Left lung (tissue), 10 donors: Measurements from ENCODE around the gene UBAC2. TPM values are rescaled to one million over a fixed set of nuclear protein-coding genes. Genes with fewer than 3 reads are reported as not detected.

Source experiments
- ATAC-seq: fragments of 200-7000 bp; cut with Tn5 transposase; one replicate; pipeline ENCODE4 v1.9.1; 2020; ENCODE audit warnings: moderate library complexity
- DNase-seq, 4 donors: peaks; one replicate each; pipeline ENCODE4 v3.0.0-alpha.2; 2013 to 2020
- H3K27ac ChIP-seq, 2 donors: fragments of 200-600 bp; sonication (generic) in 1 of 2; one replicate each; pipeline versions ENCODE4 v1.5.0 to v1.8.0; 2020 to 2021
- H3K27me3 ChIP-seq, 2 donors: fragments of 200-600 bp; sonication (generic) in 1 of 2; one replicate each; pipeline versions ENCODE4 v1.5.0 to v1.8.0; 2020 to 2021
- H3K36me3 ChIP-seq, 2 donors: fragments of 200-600 bp; sonication (generic) in 1 of 2; one replicate each; pipeline versions ENCODE4 v1.5.0 to v1.8.0; 2020 to 2021
- H3K4me1 ChIP-seq, 2 donors: fragments of 200-600 bp; one replicate each; pipeline ENCODE4 v1.8.0; 2021
- H3K4me3 ChIP-seq, 2 donors: fragments of 200-600 bp; sonication (generic) in 1 of 2; one replicate each; pipeline versions ENCODE4 v1.5.0 to v1.8.0; 2020 to 2021; ENCODE audit warnings: mild to moderate bottlenecking in 1 of 2
- H3K9me3 ChIP-seq, 2 donors: fragments of 200-600 bp; sonication (generic) in 1 of 2; one replicate each; pipeline versions ENCODE4 v1.5.0 to v1.8.0; 2020 to 2021
- intact Hi-C, 2 donors: fragments of 100-400 bp; cut with DNase I; formaldehyde crosslinking; loops; one replicate each; pipeline versions ENCODE4 v1.11.2 to v1.14.2; 2022
- polyA plus RNA-seq, 6 donors: library from polyadenylated mRNA; unstranded; fragments of 120-200 nt; gene quantifications; one replicate each; pipeline ENCODE4 v1.2.1, GENCODE V29; 2013; ENCODE audit not compliant: insufficient read length in 6 of 6
- total RNA-seq, 2 donors: library from RNA; stranded (reverse); fragmentation: NEBNext Ultra II Directional; extraction: Animal tissue kit (Norgen Biotek cat#: 25700); gene quantifications; one replicate each; pipeline ENCODE4 v1.2.1, GENCODE V29; 2021
- TF ChIP-seq, protein P1 (sequence below), 2 donors: fragments of 200-600 bp; sonication (generic) in 1 of 2; IDR thresholded peaks; one replicate each; pipeline versions ENCODE4 v1.5.0 to v1.8.0; 2021; ENCODE audit warnings: antibody characterized with exemption in 2 of 2
- donor health status: DM: no; HTN: yes; CAD: no.
- donor health status: DM: no; HTN: no; CAD: no.

Gene UBAC2
- total and polyA plus RNA-seq, 8 donors, result 56.1 to 71.6 (median 66.4) TPM

- no peak for DNase-seq
- Histone ChIP-seq H3K4me1 (peaks cover 0 to 7% of the 10 kb centered on the region in 2 donors), H3K27me3 (no peaks in the 10 kb centered on the region), H3K9me3 (no peaks in the 10 kb centered on the region), H3K4me3 (no peak overlapping the region), H3K36me3 (peaks cover 0 to 71% of the 10 kb centered on the region in 2 donors), H3K27ac (no peak overlapping the region)
- TF ChIP-seq, protein P1, sequence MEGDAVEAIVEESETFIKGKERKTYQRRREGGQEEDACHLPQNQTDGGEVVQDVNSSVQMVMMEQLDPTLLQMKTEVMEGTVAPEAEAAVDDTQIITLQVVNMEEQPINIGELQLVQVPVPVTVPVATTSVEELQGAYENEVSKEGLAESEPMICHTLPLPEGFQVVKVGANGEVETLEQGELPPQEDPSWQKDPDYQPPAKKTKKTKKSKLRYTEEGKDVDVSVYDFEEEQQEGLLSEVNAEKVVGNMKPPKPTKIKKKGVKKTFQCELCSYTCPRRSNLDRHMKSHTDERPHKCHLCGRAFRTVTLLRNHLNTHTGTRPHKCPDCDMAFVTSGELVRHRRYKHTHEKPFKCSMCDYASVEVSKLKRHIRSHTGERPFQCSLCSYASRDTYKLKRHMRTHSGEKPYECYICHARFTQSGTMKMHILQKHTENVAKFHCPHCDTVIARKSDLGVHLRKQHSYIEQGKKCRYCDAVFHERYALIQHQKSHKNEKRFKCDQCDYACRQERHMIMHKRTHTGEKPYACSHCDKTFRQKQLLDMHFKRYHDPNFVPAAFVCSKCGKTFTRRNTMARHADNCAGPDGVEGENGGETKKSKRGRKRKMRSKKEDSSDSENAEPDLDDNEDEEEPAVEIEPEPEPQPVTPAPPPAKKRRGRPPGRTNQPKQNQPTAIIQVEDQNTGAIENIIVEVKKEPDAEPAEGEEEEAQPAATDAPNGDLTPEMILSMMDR (IDR thresholded peaks at IDR 0.05), result no peak
- intact Hi-C loops, result no loop called here
- ATAC-seq, result no peak
Measured at GRCh38 chr13:99342723-99343315, 142.2 kb downstream of the UBAC2 start.

GRCh38 chr13:99344610-99345208 lies 144.1 kb downstream of the UBAC2 start:
- TF ChIP-seq, protein P1 (IDR thresholded peaks at IDR 0.05), result no peak
- Histone ChIP-seq H3K36me3 (peaks cover 0 to 90% of the 10 kb centered on the region in 2 donors), H3K4me1 (peaks cover 0 to 7% of the 10 kb centered on the region in 2 donors), H3K9me3 (no peaks in the 10 kb centered on the region), H3K27ac (no peak overlapping the region), H3K27me3 (no peaks in the 10 kb centered on the region), H3K4me3 (no peak overlapping the region)
- DNase-seq (no peak), ATAC-seq (no peak)
- intact Hi-C loops, result no loop called here

DNA sequence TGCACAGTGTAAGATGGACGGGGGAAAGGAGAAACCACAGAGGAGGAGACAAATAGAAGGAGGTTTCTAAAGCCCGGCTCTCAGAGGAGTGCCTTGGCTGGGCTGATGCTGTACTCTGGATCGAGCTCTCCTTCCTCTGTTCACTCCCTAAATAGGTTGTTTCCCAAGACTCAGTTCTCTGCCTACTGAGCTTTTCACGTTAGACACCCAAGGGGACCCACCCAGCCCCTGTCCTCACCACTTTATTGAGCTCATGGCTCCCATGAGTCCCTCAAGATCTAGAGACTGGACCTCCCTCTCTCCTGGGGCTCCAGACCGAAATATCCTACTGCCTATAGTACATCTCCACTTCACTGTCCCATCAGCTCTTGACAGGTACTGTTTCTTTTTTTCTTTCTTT lies 144.7 kb downstream of the UBAC2 start:
- H3K4me1 ChIP-seq, result peaks cover 0 to 2% of the 10 kb centered on the region in 2 donors
- no peaks in the 10 kb centered on the region for H3K27me3 ChIP-seq
- TF ChIP-seq, protein P1 (IDR thresholded peaks at IDR 0.05), result no peak
- ATAC-seq (no peak), DNase-seq (no peak)
- intact Hi-C loops, result no loop called here
- H3K9me3 ChIP-seq, result no peaks in the 10 kb centered on the region
- H3K4me3 ChIP-seq, result no peak overlapping the region
- H3K36me3 ChIP-seq, result peaks cover 0 to 90% of the 10 kb centered on the region in 2 donors
- H3K27ac ChIP-seq, result no peak overlapping the region

GRCh38 chr13:99346335-99347042 lies 145.8 kb downstream of the UBAC2 start:
- Histone ChIP-seq H3K27ac (no peak overlapping the region), H3K4me3 (no peak overlapping the region), H3K36me3 (peaks cover 0 to 78% of the 10 kb centered on the region in 2 donors), H3K27me3 (no peaks in the 10 kb centered on the region), H3K9me3 (no peaks in the 10 kb centered on the region), H3K4me1 (no peaks in the 10 kb centered on the region)
- TF ChIP-seq, protein P1 (IDR thresholded peaks at IDR 0.05), result no peak
- ATAC-seq, result no peak
- DNase-seq, result no peak
- intact Hi-C loops, result no loop called here

DNA sequence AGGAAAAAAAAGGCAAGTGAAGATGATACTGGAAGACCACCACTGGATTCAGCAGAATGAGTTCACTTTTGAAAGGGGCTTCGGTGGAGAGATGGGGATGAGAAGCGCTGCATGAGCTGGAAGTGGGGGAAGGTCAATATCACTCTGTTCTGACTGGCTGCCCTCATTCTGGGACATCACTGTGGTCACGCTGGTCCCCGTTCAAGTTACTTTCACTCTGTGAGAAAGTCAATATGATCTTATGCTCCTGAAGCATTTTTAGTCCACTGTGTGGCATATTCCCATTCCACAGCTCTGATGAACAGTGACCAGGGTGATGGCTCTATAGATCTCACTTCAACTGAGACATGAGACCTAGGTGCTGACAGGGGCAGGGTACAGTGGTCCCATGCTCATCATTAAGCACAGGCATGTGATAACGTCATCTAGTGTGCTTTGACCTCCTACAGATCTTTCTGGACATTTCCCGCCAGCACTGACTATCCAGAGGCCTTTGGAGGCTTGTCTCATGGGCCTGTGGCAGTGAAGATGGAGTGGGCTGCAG lies 146.8 kb downstream of the UBAC2 start:
- Histone ChIP-seq H3K27me3 (no peaks in the 10 kb centered on the region), H3K9me3 (no peaks in the 10 kb centered on the region), H3K4me3 (no peak overlapping the region), H3K27ac (no peak overlapping the region), H3K4me1 (no peaks in the 10 kb centered on the region), H3K36me3 (peaks cover 0 to 70% of the 10 kb centered on the region in 2 donors)
- DNase-seq (no peak), ATAC-seq (no peak)
- TF ChIP-seq, protein P1 (IDR thresholded peaks at IDR 0.05), result no peak
- intact Hi-C loops, result no loop called here
